HCT116 (cell line): ENCODE measurements around the gene APPBP2. TPM values are rescaled to one million over a fixed set of nuclear protein-coding genes. Genes with fewer than 3 reads are reported as not detected.

Experiments
- ATAC-seq: fragments of 200-7000 bp; cut with Tn5 transposase; 2 replicates; pipeline ENCODE4 v1.9.1; 2020; ENCODE audit warnings: mild to moderate bottlenecking, moderate library complexity
- BruUV-seq: library from RNA; stranded (reverse); fragments of 400-500 nt; replicated peaks from 2 replicates; lab custom pipeline; 2021; lab: Mats Ljungman, UMichigan
- CTCF ChIA-PET: fragments of 300-600 bp; sonication (Branson Sonifier 250); formaldehyde crosslinking; loops from one replicate; lab custom pipeline; 2021; ENCODE audit warnings: antibody characterized with exemption; lab: Charles Lee
- POLR2A ChIA-PET: fragments of 300-600, 350-600 bp; sonication (Branson Sonifier 250); formaldehyde crosslinking; loops from one replicate; lab custom pipeline; 2021; ENCODE audit warnings: antibody characterized with exemption; lab: Charles Lee
- RAD21 ChIA-PET, 2 experiments: fragments of 300-600 bp; sonication (Branson Sonifier 250); formaldehyde crosslinking; loops; one replicate each; lab custom pipeline; 2023; ENCODE audit warnings: low total read pairs in 2 of 2; ENCODE audit not compliant: uncharacterized antibody in 2 of 2, unreplicated experiment in 2 of 2, low non-redundant PET in 1 of 2; lab: Charles Lee
- DNase-seq: peaks from one replicate; pipeline ENCODE4 v3.0.0-alpha.2; 2010; ENCODE audit warnings: low read depth, low spot score
- H2AFZ ChIP-seq: fragments of 200-600 bp; shearing (Covaris generic), sonication (generic); 2 replicates; pipeline ENCODE4 v1.6.1; 2017; ENCODE audit warnings: low read depth, mixed run types, mixed read lengths, antibody characterized with exemption, low read length; ENCODE audit not compliant: poor library complexity, severe bottlenecking
- H3K27ac ChIP-seq: 2 replicates; pipeline ENCODE4 v1.5.1; 2012; ENCODE audit warnings: low read depth, low read length
- H3K27me3 ChIP-seq: fragments of 200-600 bp; sonication (generic); 2 replicates; pipeline ENCODE4 v1.6.1; 2016; ENCODE audit warnings: mixed run types, low read length, mixed read lengths; ENCODE audit not compliant: insufficient read depth
- H3K36me3 ChIP-seq, 2 experiments: fragments of 200-500 bp in 1 of 2; fragments of 200-600 bp in 1 of 2; sonication (Bioruptor generic) in 1 of 2; sonication (generic) in 1 of 2; 2 replicates each; pipeline versions ENCODE4 v1.5.1 to v1.6.1; 2014 to 2016; ENCODE audit warnings: low read length in 2 of 2, inconsistent platforms in 1 of 2, mixed read lengths in 1 of 2, mixed run types in 1 of 2; ENCODE audit not compliant: insufficient read depth in 2 of 2, control insufficient read depth in 1 of 2
- H3K4me1 ChIP-seq, 2 experiments: fragments of 200-600 bp in 1 of 2; sonication (generic) in 1 of 2; 2 replicates each; pipeline versions ENCODE4 v1.5.1 to v1.6.1; 2012 to 2017; ENCODE audit warnings: low read length in 2 of 2, inconsistent platforms in 1 of 2, mild to moderate bottlenecking in 1 of 2, mixed read lengths in 1 of 2, mixed run types in 1 of 2, moderate library complexity in 1 of 2; ENCODE audit not compliant: insufficient read depth in 2 of 2, control insufficient read depth in 1 of 2
- H3K4me2 ChIP-seq: fragments of 200-600 bp; sonication (generic); 2 replicates; pipeline ENCODE4 v1.6.1; 2017; ENCODE audit warnings: mixed run types, low read length, mixed read lengths
- H3K4me3 ChIP-seq, 2 experiments: fragments of 200-600 bp in 1 of 2; sonication (generic) in 1 of 2; replicated peaks in 1 of 2; 2 replicates each; pipeline ENCODE4 v1.5.1; 2011 to 2016; ENCODE audit warnings: low read length in 2 of 2, control low read depth in 1 of 2, low read depth in 1 of 2, mild to moderate bottlenecking in 1 of 2, mixed read lengths in 1 of 2, mixed run types in 1 of 2
- H3K79me2 ChIP-seq: fragments of 200-600 bp; sonication (generic); 2 replicates; pipeline ENCODE4 v1.6.1; 2017; ENCODE audit warnings: mild to moderate bottlenecking, mixed run types, low read length, moderate library complexity, mixed read lengths; ENCODE audit not compliant: insufficient read depth
- H3K9ac ChIP-seq: fragments of 200-600 bp; sonication (generic); 2 replicates; pipeline ENCODE4 v1.6.1; 2016; ENCODE audit warnings: low read length, mixed read lengths
- H3K9me2 ChIP-seq: fragments of 200-600 bp; sonication (generic), shearing (Covaris generic); 2 replicates; pipeline ENCODE4 v1.6.1; 2017; ENCODE audit warnings: mixed run types, mild to moderate bottlenecking, moderate library complexity; ENCODE audit not compliant: insufficient read depth
- H3K9me3 ChIP-seq, 2 experiments: fragments of 200-500 bp in 1 of 2; fragments of 200-600 bp in 1 of 2; sonication (Bioruptor generic) in 1 of 2; sonication (generic) in 1 of 2; 2 replicates each; pipeline ENCODE4 v1.6.1; 2014 to 2017; ENCODE audit warnings: low read length in 2 of 2, mixed read lengths in 2 of 2, inconsistent platforms in 1 of 2, low read depth in 1 of 2, mild to moderate bottlenecking in 1 of 2, mixed run types in 1 of 2, moderate library complexity in 1 of 2; ENCODE audit not compliant: control insufficient read depth in 1 of 2, insufficient read depth in 1 of 2
- H4K20me1 ChIP-seq: fragments of 200-600 bp; sonication (generic), shearing (Covaris generic); 2 replicates; pipeline ENCODE4 v1.6.1; 2017; ENCODE audit warnings: mixed run types, mild to moderate bottlenecking, moderate library complexity; ENCODE audit not compliant: insufficient read depth
- CBX3 ChIP-seq: IDR thresholded peaks from 2 replicates; pipeline ENCODE4 v1.6.1; 2012; ENCODE audit warnings: low read depth
- CEBPB ChIP-seq: IDR thresholded peaks from 2 replicates; pipeline ENCODE4 v1.6.1; 2012; ENCODE audit warnings: low read depth
- EGR1 ChIP-seq: IDR thresholded peaks from 2 replicates; pipeline ENCODE4 v1.6.1; 2012; ENCODE audit warnings: low read depth
- EZH2 ChIP-seq: fragments of 200-600 bp; sonication (generic); IDR thresholded peaks from 2 replicates; pipeline ENCODE4 v1.6.1; 2017; ENCODE audit warnings: antibody characterized with exemption, mixed run types
- EZH2phosphoT487 ChIP-seq: fragments of 200-600 bp; IDR thresholded peaks from 2 replicates; pipeline ENCODE4 v1.6.1; 2018; ENCODE audit warnings: antibody characterized with exemption, borderline replicate concordance
- JUND ChIP-seq: IDR thresholded peaks from 2 replicates; pipeline ENCODE4 v1.6.1; 2012
- POLR2A ChIP-seq: IDR thresholded peaks from 2 replicates; pipeline ENCODE4 v1.7.0; 2011; ENCODE audit warnings: borderline replicate concordance; ENCODE audit not compliant: insufficient read depth, insufficient read length; ENCODE audit errors: extremely low read depth
- POLR2AphosphoS5 ChIP-seq: IDR thresholded peaks from 2 replicates; pipeline ENCODE4 v1.6.1; 2011; ENCODE audit warnings: mild to moderate bottlenecking, low read depth, low read length, moderate library complexity
- RAD21 ChIP-seq: IDR thresholded peaks from 2 replicates; pipeline ENCODE4 v1.6.1; 2012; ENCODE audit warnings: low read depth, mild to moderate bottlenecking
- TCF7L2 ChIP-seq: IDR thresholded peaks from 2 replicates; pipeline ENCODE4 v1.7.0; 2011; ENCODE audit warnings: borderline replicate concordance, inconsistent platforms; ENCODE audit not compliant: insufficient read depth, insufficient read length; ENCODE audit errors: extremely low read depth
- ZNF274 ChIP-seq: fragments of 200-500 bp; sonication (Bioruptor generic); IDR thresholded peaks from 2 replicates; pipeline ENCODE4 v1.6.1; 2014; ENCODE audit warnings: mild to moderate bottlenecking, low read depth, low read length, inconsistent platforms
- intact Hi-C: fragments of 100-400 bp; cut with micrococcal nuclease; formaldehyde crosslinking; loops from 2 replicates; pipeline ENCODE4 v1.10.0; 2022
- total RNA-seq: library from RNA; stranded (reverse); gene quantifications from one replicate; pipeline ENCODE4 v1.2.1, GENCODE V29; 2021; ENCODE audit not compliant: unreplicated experiment
- TF ChIP-seq, protein P1 (sequence below): IDR thresholded peaks from 2 replicates; pipeline ENCODE4 v1.6.1; 2012
- TF ChIP-seq, protein P2 (sequence below): IDR thresholded peaks from 2 replicates; pipeline ENCODE4 v1.6.1; 2012; ENCODE audit warnings: low read depth
- TF ChIP-seq, protein P3 (sequence below): IDR thresholded peaks from 2 replicates; pipeline ENCODE4 v1.6.1; 2011; ENCODE audit warnings: mild to moderate bottlenecking, low read length, moderate library complexity; ENCODE audit not compliant: insufficient replicate concordance; ENCODE audit errors: extremely low read depth
- TF ChIP-seq, protein P4 (sequence below): IDR thresholded peaks from 2 replicates; pipeline ENCODE4 v1.6.1; 2012

The APPBP2 gene
- total RNA-seq, 1 experiment from 2014 or later = 35.8 TPM

- H3K9me2 ChIP-seq = no peaks in the 10 kb centered on the region
Observed at GRCh38 chr17:60422162-60422665, 103.8 kb downstream of the APPBP2 start, which contains the start of gene CHCT1. TSS of gene CHCT1 (plus strand) at chr17:60422489. CDS start at chr17:60422593, 104 bp downstream.

More at GRCh38 chr17:60422162-60422665, 103.8 kb downstream of the APPBP2 start, which contains the start of gene CHCT1:
- BruUV-seq = no TSS peak
- Histone ChIP-seq H3K27me3 (no peaks in the 10 kb centered on the region), H4K20me1 (no peaks in the 10 kb centered on the region), H3K4me3 (no peak within 1 kb of the TSS), H3K9me3 (no peaks in the 10 kb centered on the region), H3K4me1 (no peaks in the 10 kb centered on the region), H3K4me2 (no peak within 1 kb of the TSS), H2AFZ (no peak within 1 kb of the TSS), H3K79me2 (no peaks in the 10 kb centered on the region), H3K9ac (no peak within 1 kb of the TSS), H3K27ac (no peak within 1 kb of the TSS), H3K36me3 (no peaks in the 10 kb centered on the region)
- ATAC-seq (0 out of 2 replicates have a peak, but pooled peaks have one; percentile 10), DNase-seq (no peak)
- TF ChIP-seq CBX3 (no peak), ZNF274 (no peak), TCF7L2 (no peak), POLR2A (no peak), EGR1 (no peak), POLR2AphosphoS5 (no peak), RAD21 (no peak), JUND (no peak), CEBPB (no peak), EZH2phosphoT487 (no peak), EZH2 (no peak)
- TF ChIP-seq, protein P1, sequence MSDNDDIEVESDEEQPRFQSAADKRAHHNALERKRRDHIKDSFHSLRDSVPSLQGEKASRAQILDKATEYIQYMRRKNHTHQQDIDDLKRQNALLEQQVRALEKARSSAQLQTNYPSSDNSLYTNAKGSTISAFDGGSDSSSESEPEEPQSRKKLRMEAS = no peak
- TF ChIP-seq, protein P2, sequence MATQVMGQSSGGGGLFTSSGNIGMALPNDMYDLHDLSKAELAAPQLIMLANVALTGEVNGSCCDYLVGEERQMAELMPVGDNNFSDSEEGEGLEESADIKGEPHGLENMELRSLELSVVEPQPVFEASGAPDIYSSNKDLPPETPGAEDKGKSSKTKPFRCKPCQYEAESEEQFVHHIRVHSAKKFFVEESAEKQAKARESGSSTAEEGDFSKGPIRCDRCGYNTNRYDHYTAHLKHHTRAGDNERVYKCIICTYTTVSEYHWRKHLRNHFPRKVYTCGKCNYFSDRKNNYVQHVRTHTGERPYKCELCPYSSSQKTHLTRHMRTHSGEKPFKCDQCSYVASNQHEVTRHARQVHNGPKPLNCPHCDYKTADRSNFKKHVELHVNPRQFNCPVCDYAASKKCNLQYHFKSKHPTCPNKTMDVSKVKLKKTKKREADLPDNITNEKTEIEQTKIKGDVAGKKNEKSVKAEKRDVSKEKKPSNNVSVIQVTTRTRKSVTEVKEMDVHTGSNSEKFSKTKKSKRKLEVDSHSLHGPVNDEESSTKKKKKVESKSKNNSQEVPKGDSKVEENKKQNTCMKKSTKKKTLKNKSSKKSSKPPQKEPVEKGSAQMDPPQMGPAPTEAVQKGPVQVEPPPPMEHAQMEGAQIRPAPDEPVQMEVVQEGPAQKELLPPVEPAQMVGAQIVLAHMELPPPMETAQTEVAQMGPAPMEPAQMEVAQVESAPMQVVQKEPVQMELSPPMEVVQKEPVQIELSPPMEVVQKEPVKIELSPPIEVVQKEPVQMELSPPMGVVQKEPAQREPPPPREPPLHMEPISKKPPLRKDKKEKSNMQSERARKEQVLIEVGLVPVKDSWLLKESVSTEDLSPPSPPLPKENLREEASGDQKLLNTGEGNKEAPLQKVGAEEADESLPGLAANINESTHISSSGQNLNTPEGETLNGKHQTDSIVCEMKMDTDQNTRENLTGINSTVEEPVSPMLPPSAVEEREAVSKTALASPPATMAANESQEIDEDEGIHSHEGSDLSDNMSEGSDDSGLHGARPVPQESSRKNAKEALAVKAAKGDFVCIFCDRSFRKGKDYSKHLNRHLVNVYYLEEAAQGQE = no peak
- TF ChIP-seq, protein P3, sequence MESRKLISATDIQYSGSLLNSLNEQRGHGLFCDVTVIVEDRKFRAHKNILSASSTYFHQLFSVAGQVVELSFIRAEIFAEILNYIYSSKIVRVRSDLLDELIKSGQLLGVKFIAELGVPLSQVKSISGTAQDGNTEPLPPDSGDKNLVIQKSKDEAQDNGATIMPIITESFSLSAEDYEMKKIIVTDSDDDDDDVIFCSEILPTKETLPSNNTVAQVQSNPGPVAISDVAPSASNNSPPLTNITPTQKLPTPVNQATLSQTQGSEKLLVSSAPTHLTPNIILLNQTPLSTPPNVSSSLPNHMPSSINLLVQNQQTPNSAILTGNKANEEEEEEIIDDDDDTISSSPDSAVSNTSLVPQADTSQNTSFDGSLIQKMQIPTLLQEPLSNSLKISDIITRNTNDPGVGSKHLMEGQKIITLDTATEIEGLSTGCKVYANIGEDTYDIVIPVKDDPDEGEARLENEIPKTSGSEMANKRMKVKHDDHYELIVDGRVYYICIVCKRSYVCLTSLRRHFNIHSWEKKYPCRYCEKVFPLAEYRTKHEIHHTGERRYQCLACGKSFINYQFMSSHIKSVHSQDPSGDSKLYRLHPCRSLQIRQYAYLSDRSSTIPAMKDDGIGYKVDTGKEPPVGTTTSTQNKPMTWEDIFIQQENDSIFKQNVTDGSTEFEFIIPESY = no peak
- TF ChIP-seq, protein P4, sequence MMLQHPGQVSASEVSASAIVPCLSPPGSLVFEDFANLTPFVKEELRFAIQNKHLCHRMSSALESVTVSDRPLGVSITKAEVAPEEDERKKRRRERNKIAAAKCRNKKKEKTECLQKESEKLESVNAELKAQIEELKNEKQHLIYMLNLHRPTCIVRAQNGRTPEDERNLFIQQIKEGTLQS = no peak
- ChIA-PET RAD21 (no interaction called here), POLR2A (no interaction called here), CTCF (no interaction called here)
- intact Hi-C loops = no loop called here
